ENCODE results near the gene ZNF423.

The ZNF423 gene

GRCh38 chr16:49457196-49457595, 398.7 kb downstream of the ZNF423 start:
- no peak for DNase-seq (ENCODE audit: low spot score)

DNA sequence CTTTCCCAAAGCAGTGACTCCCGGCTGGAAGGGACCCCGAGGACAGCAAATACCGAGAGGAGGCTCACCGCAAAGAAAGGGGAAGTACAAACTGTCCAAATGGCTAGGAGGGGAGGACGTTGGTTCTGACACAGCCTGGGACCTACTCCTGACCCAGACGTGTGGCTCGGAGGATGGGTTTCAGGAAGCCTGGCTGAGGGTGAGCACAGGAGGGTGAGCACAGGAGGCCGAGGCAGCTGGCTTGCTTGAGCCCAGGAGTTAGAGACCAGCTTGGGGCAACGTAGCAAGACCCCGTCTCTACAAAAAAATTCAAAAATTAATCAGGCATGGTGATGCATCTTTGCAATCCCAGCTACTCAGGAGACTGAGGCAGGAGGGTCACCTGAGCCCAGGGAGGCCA, 399.1 kb downstream of the ZNF423 start:
- no peak for DNase-seq (ENCODE audit: low spot score)

DNA sequence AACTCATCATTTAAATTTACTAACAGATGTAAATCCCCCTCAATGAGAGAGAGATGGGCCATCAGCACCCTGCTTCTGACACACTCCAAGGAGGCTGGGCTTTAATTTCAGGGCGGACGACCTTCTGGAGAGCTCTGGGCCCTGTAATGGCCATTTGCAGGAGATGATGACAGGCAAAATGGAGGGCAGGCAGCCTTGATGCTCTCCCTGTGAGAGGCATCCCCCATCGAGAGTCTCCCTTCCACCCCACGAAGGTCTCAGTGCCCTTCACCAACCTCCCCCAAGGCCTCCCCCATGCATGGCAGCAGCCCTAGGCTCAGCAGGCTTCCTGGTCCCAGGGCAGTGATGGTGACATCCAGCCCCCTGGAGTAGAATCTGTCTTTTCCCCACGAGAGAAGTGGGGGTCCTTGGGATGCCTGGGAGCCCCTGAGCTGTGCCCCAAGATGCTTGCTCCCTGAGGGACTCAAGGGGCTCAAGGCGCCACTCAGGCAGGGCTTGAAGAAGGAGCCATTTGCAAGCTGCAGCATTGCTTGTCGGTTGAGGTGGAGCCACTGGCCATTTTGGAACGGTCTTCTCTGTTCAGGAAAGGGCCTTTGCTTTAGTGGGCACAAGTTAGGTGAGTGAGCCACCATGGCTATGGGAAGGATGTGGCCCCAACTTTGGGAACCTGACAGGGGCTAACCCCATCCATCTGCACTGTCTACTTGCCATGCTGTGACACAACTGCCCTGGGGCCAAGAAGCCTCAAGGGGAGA, 399.7 kb downstream of the ZNF423 start:
- no peak for DNase-seq (ENCODE audit: low spot score)

DNA sequence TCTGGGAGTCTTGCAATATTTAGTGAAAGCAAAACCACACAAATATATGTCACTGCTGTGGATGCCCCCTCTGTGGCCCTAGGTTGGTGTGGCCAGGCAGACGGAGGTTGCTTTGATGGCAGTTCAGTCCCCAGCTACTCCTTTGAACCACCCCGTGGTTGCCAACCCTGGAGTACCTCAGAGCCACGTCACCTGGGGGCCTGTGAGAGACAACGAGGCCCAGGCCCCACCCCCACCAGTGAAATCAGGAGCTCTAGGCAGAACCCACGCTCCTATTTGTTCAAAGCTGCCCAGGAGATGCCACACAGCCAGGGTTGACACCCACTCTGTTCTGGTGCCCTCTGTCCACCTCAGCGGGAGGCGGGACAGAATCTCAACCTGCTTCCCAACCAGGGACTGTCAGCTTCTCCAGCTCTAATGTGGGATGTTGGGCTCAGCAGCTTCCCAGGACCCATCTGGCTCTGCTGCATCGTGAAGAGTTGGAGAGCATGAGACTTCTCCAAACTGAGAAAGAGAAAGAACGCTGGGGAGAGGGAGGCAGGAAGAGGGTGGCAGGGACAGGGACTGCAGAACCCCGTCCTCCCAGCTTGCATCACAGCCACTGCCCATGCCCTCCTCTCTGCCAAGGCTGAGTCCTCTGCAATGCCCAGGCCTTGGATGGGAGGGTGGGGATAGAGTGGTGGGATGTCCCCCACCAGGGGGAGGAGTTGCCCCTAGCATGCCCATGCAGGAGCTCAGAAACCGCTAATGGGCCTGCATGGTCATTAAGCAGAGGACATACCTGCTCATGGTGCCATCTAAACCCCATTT, 400.5 kb downstream of the ZNF423 start:
- DNase-seq (ENCODE audit: low spot score), result no peak

GRCh38 chr16:49454426-49455180, 401.3 kb downstream of the ZNF423 start:
- DNase-seq (ENCODE audit: low spot score), result no peak

DNA sequence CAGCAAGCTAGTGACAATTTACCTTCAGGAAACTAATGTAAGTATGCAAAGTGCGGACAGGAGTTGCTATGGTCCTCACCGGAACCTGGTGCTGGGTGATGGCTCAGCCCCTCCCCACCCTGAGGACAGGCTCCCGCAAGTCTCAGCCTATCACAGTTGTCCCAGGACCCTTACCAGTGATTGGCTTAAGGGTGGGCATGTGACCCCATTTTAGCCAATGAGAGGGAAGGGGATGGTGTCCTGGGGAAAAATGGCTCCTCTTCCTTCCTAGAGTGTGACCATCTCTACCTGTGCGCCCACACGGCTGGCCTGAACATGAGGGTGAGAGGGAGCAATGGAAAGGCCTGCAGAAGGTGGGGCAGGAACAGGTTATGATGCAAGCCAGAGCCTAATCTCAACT, 401.9 kb downstream of the ZNF423 start:
- no peak for DNase-seq (ENCODE audit: low spot score)

- no peak for DNase-seq (ENCODE audit: low spot score)
Measured at GRCh38 chr16:49453021-49453420, 402.9 kb downstream of the ZNF423 start.

DNA sequence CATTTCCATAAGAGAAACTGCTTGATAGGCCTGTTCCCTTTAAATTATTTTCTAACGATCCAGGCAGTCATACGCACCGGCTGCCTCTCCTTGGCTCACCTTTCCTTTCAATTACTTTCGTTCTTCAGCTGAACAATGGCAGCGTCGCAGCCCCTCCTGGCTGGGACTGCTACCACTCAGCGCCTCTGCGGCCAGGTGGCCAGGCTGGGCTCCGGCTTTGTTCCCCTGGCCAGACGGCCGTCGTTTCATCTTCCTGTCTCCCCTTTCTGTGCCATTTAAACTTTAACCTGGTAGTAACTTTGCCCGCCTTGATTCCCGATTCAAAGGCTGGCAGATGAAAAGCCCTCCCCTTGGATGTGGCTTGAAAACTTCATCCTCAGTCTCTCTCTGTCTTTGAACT, 403.3 kb downstream of the ZNF423 start:
- DNase-seq (ENCODE audit: low spot score), result no peak

- no peak for DNase-seq (ENCODE audit: low spot score)
Measured at GRCh38 chr16:49452108-49452507, 403.8 kb downstream of the ZNF423 start.

DNA sequence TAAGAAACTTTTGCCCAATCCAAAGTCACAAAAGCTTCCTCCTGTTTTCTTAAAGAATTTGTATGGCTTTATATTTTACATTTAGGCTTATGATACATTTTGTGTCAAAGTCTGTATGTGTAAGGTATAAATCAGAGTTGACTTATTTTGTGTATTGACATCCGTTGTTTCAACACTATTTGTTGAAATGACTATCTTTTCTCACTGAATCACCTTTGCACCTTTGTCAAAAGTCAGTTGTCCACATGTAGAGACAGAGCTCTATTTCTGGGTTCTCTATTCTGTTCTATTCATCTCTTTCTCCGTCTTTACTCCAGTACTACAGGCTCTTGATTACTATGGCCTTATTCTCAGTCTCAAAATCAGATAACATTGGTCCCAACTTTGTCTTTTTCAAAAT, 409.1 kb downstream of the ZNF423 start:
- no peak for DNase-seq (ENCODE audit: low spot score)

GRCh38 chr16:49443576-49443975, 412.3 kb downstream of the ZNF423 start:
- DNase-seq (ENCODE audit: low spot score), result no peak

DNA sequence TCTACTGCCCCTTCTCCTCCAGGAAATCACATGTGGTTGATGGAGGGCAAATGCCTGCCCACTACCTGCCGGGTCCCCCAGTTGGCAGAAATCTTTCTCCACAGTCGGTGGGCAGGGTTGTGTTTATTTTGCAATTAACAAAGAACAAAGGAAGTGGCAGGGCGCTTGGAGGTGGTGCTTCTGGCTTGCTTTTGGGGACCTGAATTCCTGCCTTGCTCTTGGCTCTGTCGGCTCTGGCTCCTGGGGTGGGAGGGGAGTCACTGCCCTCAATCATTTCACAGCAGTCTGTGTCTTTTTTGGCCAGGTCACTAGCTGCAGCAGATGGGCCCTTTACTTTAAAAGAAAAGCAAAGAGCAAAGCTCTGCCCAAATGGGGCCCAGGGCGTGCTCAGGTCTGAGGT, 413.1 kb downstream of the ZNF423 start:
- DNase-seq (ENCODE audit: low spot score), result no peak

DNA sequence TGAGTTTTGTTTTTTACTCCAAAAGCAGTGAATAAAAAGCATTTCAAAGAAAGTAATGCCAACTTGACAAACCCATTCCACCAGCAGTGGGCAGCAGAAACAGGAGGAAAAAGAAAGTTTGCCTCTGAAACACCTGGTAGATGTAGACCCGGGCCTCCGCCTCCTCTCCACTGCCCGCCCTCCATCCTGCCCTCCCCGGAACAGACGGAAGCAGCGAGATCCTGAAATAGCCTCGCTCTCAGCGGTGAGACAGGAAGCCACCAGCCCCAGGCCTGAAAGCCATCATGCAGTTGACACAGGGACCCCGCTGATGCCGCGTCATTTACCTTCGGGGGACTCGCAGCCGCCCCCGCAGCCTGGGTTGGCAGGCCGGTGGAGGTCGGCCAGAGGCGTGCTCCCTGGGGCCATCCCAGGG, 414.5 kb downstream of the ZNF423 start:
- DNase-seq (ENCODE audit: low spot score), result no peak

GRCh38 chr16:49440156-49441065, 415.5 kb downstream of the ZNF423 start:
- no peak for DNase-seq (ENCODE audit: low spot score)

DNA sequence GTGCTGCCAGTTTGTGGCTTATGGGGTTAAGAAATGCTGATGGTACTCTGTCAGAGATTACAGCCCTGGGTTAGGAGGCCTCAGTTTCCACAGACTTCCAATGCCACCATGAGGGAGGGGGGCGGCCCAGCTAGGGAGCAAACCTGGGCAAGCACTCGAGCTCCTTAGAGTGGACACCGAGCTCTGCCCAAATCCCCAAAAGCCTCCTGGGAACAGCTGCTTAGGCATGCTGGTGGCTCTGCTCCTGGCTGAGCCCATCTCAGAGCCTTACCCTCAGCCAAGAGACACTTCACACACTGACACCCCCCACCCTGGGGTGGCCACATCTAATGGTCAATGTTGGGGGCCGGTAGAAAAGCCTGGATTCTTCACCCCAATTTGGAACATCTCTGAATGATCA, 416.2 kb downstream of the ZNF423 start:
- DNase-seq (ENCODE audit: low spot score), result no peak

DNA sequence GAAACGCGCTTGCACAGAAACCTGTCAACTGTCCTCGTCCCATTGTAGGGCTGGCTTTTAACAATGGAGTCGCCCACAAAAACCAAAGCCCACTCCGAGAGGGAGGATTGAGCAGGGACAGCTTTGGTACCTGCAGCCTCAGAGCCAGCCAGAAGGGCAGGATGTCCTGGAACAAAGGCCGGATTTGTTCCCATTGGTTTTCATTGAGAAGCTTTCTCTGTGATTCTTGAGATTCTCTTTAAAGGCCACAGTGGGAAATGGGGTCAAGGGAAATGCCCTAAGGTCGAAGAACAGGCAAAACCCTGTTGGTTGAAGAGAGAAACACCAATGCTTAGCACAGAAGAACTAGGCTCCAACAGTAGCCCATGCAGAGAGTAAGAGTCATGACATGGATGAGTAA, 416.9 kb downstream of the ZNF423 start:
- DNase-seq (ENCODE audit: low spot score), result no peak
